Measurements from ENCODE around the gene ITGB1. TPM values are rescaled to one million over a fixed set of nuclear protein-coding genes. Genes with fewer than 3 reads are reported as not detected.

ITGB1 gene
- total and polyA plus RNA-seq, 10 of the 15 experiments (the other 5 are each of a cell fraction or from before 2014, with no cell fraction given) = 2.8 to 20.7 (median 10.4) TPM

DNA sequence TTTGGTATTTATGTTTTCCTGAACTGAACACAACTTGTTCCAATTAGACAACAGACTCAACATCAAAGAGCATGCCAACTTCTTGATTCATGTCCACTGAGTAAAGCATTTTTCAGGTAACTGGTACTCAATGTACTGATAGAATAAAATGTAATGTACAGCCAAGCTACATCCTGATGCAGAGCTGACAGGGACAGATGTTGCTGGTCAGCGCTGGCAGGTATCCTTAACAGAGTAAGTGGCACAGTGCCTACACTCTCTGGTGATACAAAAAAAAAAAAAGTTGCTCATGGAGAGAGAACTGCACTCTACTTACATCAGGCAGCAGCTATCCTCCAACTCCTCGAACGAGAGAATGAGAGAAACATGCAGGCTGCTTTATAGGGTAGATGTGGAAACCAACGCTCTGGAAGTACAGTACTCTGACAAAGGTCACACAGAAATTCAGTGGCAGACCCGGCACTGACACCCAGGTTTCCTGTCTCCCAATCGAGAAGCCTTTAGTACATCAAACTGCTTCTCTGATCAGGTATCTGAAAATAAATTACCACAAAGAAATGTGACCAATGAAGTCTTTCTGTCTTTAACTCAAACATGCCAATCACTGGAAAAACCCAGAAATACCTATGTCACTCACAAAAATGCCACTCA is 4.6 kb downstream of the ITGB1 start:
- H4K20me1 ChIP-seq (ENCODE audit: control insufficient read depth, insufficient read depth) = no peaks in the 10 kb centered on the region
- FAIRE-seq (no peak), DNase-seq (ENCODE audit: low read depth, low spot score) (no peak), ATAC-seq (no peak)
- in situ Hi-C loops (cut with MboI) = no loop called here
- ChIA-PET SMC1A (ENCODE audit: uncharacterized antibody, unreplicated experiment) (interaction anchor here (1.5 kb wide), 1 partner anchor 13 kb away, joined by 4 read pairs; no protein-coding TSS in a partner anchor), RAD21 (ENCODE audit: unreplicated experiment) (interaction anchor here (0.7 kb wide), 1 partner anchor 26 kb away, joined by 3 read pairs; no protein-coding TSS in a partner anchor), POLR2A (no interaction called here), CTCF (interaction anchor here (0.7 to 1.2 kb wide), 2 partner anchors 32 to 157 kb away, joined by 3 read pairs; no protein-coding TSS in a partner anchor)
- H3K4me1 ChIP-seq (ENCODE audit: control insufficient read depth, insufficient read depth, low read length) = peaks cover 11% of the 10 kb centered on the region
- H3K79me2 ChIP-seq (ENCODE audit: control insufficient read depth, insufficient read depth, low read length) = peaks cover 55% of the 10 kb centered on the region
- H2AFZ ChIP-seq (ENCODE audit: control insufficient read depth, low read depth, low read length) = no peak overlapping the region
- WGBS (ENCODE audit: insufficient coverage, insufficient replicate concordance, low lambda C conversion rate, missing lambda C conversion rate) = 63% methylated on average over 6 of the region's 6 CpGs
- H3K9ac ChIP-seq (ENCODE audit: control insufficient read depth, insufficient read depth, low read length) = no peak overlapping the region
- intact Hi-C loops (cut with micrococcal nuclease; ENCODE audit: unreplicated experiment) = no loop called here
- H3K27ac ChIP-seq (ENCODE audit: control insufficient read depth, insufficient read depth) = no peak overlapping the region
- no peaks in the 10 kb centered on the region for H3K9me3 ChIP-seq (replicated peaks; ENCODE audit: control insufficient read depth, insufficient read depth, low read length)
- H3K36me3 ChIP-seq (ENCODE audit: control insufficient read depth in 2 of 2, insufficient read depth in 2 of 2, low read length in 1 of 2) = no peaks in the 10 kb centered on the region
- TF ChIP-seq, protein P1, sequence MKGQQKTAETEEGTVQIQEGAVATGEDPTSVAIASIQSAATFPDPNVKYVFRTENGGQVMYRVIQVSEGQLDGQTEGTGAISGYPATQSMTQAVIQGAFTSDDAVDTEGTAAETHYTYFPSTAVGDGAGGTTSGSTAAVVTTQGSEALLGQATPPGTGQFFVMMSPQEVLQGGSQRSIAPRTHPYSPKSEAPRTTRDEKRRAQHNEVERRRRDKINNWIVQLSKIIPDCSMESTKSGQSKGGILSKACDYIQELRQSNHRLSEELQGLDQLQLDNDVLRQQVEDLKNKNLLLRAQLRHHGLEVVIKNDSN (IDR thresholded peaks at IDR 0.05; ENCODE audit: borderline replicate concordance, extremely low read length, insufficient read depth, low read depth, low read length) = no peak
- no peak for TF ChIP-seq LARP7 (IDR thresholded peaks at IDR 0.05)
- TF ChIP-seq POLR2AphosphoS2 (IDR thresholded peaks at IDR 0.05; ENCODE audit: low read depth, low read length) = no peak
- TF ChIP-seq, protein P2, sequence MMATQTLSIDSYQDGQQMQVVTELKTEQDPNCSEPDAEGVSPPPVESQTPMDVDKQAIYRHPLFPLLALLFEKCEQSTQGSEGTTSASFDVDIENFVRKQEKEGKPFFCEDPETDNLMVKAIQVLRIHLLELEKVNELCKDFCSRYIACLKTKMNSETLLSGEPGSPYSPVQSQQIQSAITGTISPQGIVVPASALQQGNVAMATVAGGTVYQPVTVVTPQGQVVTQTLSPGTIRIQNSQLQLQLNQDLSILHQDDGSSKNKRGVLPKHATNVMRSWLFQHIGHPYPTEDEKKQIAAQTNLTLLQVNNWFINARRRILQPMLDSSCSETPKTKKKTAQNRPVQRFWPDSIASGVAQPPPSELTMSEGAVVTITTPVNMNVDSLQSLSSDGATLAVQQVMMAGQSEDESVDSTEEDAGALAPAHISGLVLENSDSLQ (IDR thresholded peaks at IDR 0.05) = peak; percentile 44; the same call in 1 of the 2 replicates
- no peak for TF ChIP-seq PML (IDR thresholded peaks at IDR 0.05; ENCODE audit: low read length)
- no peak for TF ChIP-seq MYB (IDR thresholded peaks at IDR 0.05; ENCODE audit: borderline replicate concordance, low read depth, low read length)
- TF ChIP-seq SIN3A (IDR thresholded peaks at IDR 0.05; ENCODE audit: low read depth, low read length) = no peak
- no peak for TF ChIP-seq ZZZ3 (IDR thresholded peaks at IDR 0.05; ENCODE audit: control insufficient read depth, insufficient read length, low read depth)
- no peak overlapping the region for H3K4me3 ChIP-seq
- H3K27me3 ChIP-seq (replicated peaks in 1 of 2; ENCODE audit: control insufficient read depth in 2 of 2, insufficient read depth in 2 of 2, low read length in 1 of 2) = no peaks in the 10 kb centered on the region
- peak overlapping the region; percentile 66 for H3K4me2 ChIP-seq (ENCODE audit: control insufficient read depth, insufficient read depth)
- BruUV-seq (replicated peaks) = no TSS peak
